ENCODE results near the gene SLC22A17.

- TF ChIP-seq POLR2A (IDR thresholded peaks at IDR 0.05) (no peak), POLR2AphosphoS5 (IDR thresholded peaks at IDR 0.05) (no peak), CTCF (IDR thresholded peaks at IDR 0.05 in 8 of 11, conservative IDR thresholded peaks at IDR 0.05 in 3 of 11) (no peak)
Observed at GRCh38 chr14:23370221-23370620, 17.5 kb upstream of the SLC22A17 start.
